Activated T-helper 1 cell treated with anti-CD3 and anti-CD28 coated beads, Interleukin-12 subunit alpha, Interleukin-12 subunit beta, Interleukin-2, Interleukin-4 antibody, amounts not matched to agents 30 ng/mL and 10 ng/mL and 1 ng/mL, durations not matched to agents 14 hours and 24 hours and 36 hours (primary cell): ENCODE data around the gene NANOS1. TPM values are rescaled to one million over a fixed set of nuclear protein-coding genes. Genes with fewer than 3 reads are reported as not detected.
"Not testable (repeated sequence)": the region's sequence is repeated elsewhere in the genome, so short reads cannot be mapped to it uniquely, and the experiment has no call there.

Source experiments
- DNase-seq: peaks from one replicate; pipeline ENCODE4 v3.0.0; 2021; ENCODE audit warnings: low spot score
- H3K27ac Mint-ChIP-seq: one replicate; pipeline ENCODE4 v1.8.0; 2021; ENCODE audit warnings: mild to moderate bottlenecking, mixed read lengths
- H3K27me3 Mint-ChIP-seq: one replicate; pipeline ENCODE4 v1.8.0; 2022; ENCODE audit warnings: mild to moderate bottlenecking, moderate library complexity, mixed read lengths; ENCODE audit not compliant: insufficient read depth
- H3K36me3 Mint-ChIP-seq: one replicate; pipeline ENCODE4 v1.8.0; 2021; ENCODE audit warnings: low read depth, mixed read lengths
- H3K4me1 Mint-ChIP-seq: one replicate; pipeline ENCODE4 v1.8.0; 2021; ENCODE audit warnings: low read depth, mixed read lengths
- H3K4me3 Mint-ChIP-seq: one replicate; pipeline ENCODE4 v1.8.0; 2021; ENCODE audit warnings: mild to moderate bottlenecking, moderate library complexity, mixed read lengths
- H3K9me3 Mint-ChIP-seq: one replicate; pipeline ENCODE4 v1.8.0; 2021; ENCODE audit warnings: mixed read lengths
- intact Hi-C: fragments of 100-400 bp; cut with micrococcal nuclease; formaldehyde crosslinking; loops from one replicate; pipeline ENCODE4 v1.15.1; 2024
- total RNA-seq: library from RNA; stranded (reverse); gene quantifications from 2 replicates; pipeline ENCODE4 v1.2.3, GENCODE V29; 2022

Gene NANOS1
- total RNA-seq, 1 donor from 2014 or later = 1.0 TPM

GRCh38 chr10:119025336-119025735, 4.2 kb upstream of the NANOS1 start:
- Mint-ChIP-seq H3K27ac (no peak overlapping the region), H3K36me3 (no peaks in the 10 kb centered on the region), H3K9me3 (no peaks in the 10 kb centered on the region), H3K4me3 (no peak overlapping the region), H3K4me1 (no peaks in the 10 kb centered on the region), H3K27me3 (peaks cover 15% of the 10 kb centered on the region)
- no peak for DNase-seq
- intact Hi-C loops = no loop called here

- H3K4me1 Mint-ChIP-seq = peaks cover 2% of the 10 kb centered on the region
- no peaks in the 10 kb centered on the region for H3K36me3 Mint-ChIP-seq
- intact Hi-C loops = no loop called here
- peaks cover 12% of the 10 kb centered on the region for H3K27me3 Mint-ChIP-seq
- DNase-seq = no peak
- no peaks in the 10 kb centered on the region for H3K9me3 Mint-ChIP-seq
- H3K4me3 Mint-ChIP-seq = no peak overlapping the region
- H3K27ac Mint-ChIP-seq = no peak overlapping the region
These were observed 3.7 kb upstream of the NANOS1 start for GRCh38 chr10:119025776-119026175.

- peaks cover 9% of the 10 kb centered on the region for H3K4me1 Mint-ChIP-seq
- H3K27ac Mint-ChIP-seq = no peak overlapping the region
- no peaks in the 10 kb centered on the region for H3K9me3 Mint-ChIP-seq
- H3K4me3 Mint-ChIP-seq = no peak overlapping the region
- intact Hi-C loops = no loop called here
- peaks cover 2% of the 10 kb centered on the region for H3K36me3 Mint-ChIP-seq
- H3K27me3 Mint-ChIP-seq = peaks cover 12% of the 10 kb centered on the region
- no peak for DNase-seq
These were observed 3.0 kb upstream of the NANOS1 start for GRCh38 chr10:119026301-119027110.

- H3K9me3 Mint-ChIP-seq, H3K27me3 Mint-ChIP-seq, H3K27ac Mint-ChIP-seq, intact Hi-C loops, DNase-seq: not testable (repeated sequence)
- peaks cover 13% of the 10 kb centered on the region for H3K36me3 Mint-ChIP-seq
- peak overlapping the region; percentile 76 for H3K4me3 Mint-ChIP-seq
- peaks cover 19% of the 10 kb centered on the region for H3K4me1 Mint-ChIP-seq
These were observed 1.0 kb upstream of the NANOS1 start for GRCh38 chr10:119028445-119028899.

- peaks cover 17% of the 10 kb centered on the region for H3K36me3 Mint-ChIP-seq
- H3K27ac Mint-ChIP-seq = no peak overlapping the region
- H3K9me3 Mint-ChIP-seq = no peaks in the 10 kb centered on the region
- peaks cover 19% of the 10 kb centered on the region for H3K4me1 Mint-ChIP-seq
- intact Hi-C loops = no loop called here
- DNase-seq = peak; percentile 78
- peaks cover 8% of the 10 kb centered on the region for H3K27me3 Mint-ChIP-seq
- peak overlapping the region; percentile 76 for H3K4me3 Mint-ChIP-seq
These were observed 458 bp upstream of the NANOS1 start for GRCh38 chr10:119028900-119029612.

GRCh38 chr10:119030421-119031250, 1.1 kb downstream of the NANOS1 start:
- Mint-ChIP-seq H3K27ac (peak overlapping the region; percentile 40), H3K27me3 (peaks cover 7% of the 10 kb centered on the region), H3K4me1 (peaks cover 25% of the 10 kb centered on the region), H3K36me3 (peaks cover 25% of the 10 kb centered on the region), H3K9me3 (no peaks in the 10 kb centered on the region), H3K4me3 (peak overlapping the region; percentile 73)
- intact Hi-C loops = loop anchor here (1.0 to 10.0 kb wide), 6 partner anchors 40 to 462 kb away; partner anchors contain the start of genes CACUL1, EIF3A and PRDX3
- peak; percentile 39 for DNase-seq

- H3K27ac Mint-ChIP-seq = no peak overlapping the region
- H3K4me3 Mint-ChIP-seq = peak overlapping the region; percentile 64
- peaks cover 29% of the 10 kb centered on the region for H3K36me3 Mint-ChIP-seq
- peaks cover 25% of the 10 kb centered on the region for H3K4me1 Mint-ChIP-seq
- intact Hi-C loops = loop anchor here (2.0 to 10.0 kb wide), 5 partner anchors 39 to 463 kb away; partner anchors contain the start of genes CACUL1 and PRDX3
- H3K27me3 Mint-ChIP-seq = peaks cover 7% of the 10 kb centered on the region
- no peak for DNase-seq
- no peaks in the 10 kb centered on the region for H3K9me3 Mint-ChIP-seq
These were observed 2.1 kb downstream of the NANOS1 start for GRCh38 chr10:119031496-119032059.

GRCh38 chr10:119039161-119039560, 9.6 kb downstream of the NANOS1 start:
- intact Hi-C loops = loop anchor here (10.0 kb wide), 1 partner anchor 284 kb away; the partner anchor contains the start of gene CACUL1
- H3K36me3 Mint-ChIP-seq = peaks cover 62% of the 10 kb centered on the region
- no peaks in the 10 kb centered on the region for H3K27me3 Mint-ChIP-seq
- peaks cover 12% of the 10 kb centered on the region for H3K4me1 Mint-ChIP-seq
- no peaks in the 10 kb centered on the region for H3K9me3 Mint-ChIP-seq
- H3K4me3 Mint-ChIP-seq = no peak overlapping the region
- no peak for DNase-seq
- no peak overlapping the region for H3K27ac Mint-ChIP-seq

GRCh38 chr10:119041326-119041725, 11.8 kb downstream of the NANOS1 start:
- intact Hi-C loops = no loop called here
- no peak for DNase-seq
- no peaks in the 10 kb centered on the region for H3K9me3 Mint-ChIP-seq
- no peaks in the 10 kb centered on the region for H3K27me3 Mint-ChIP-seq
- H3K4me3 Mint-ChIP-seq = no peak overlapping the region
- no peak overlapping the region for H3K27ac Mint-ChIP-seq
- peaks cover 66% of the 10 kb centered on the region for H3K36me3 Mint-ChIP-seq
- H3K4me1 Mint-ChIP-seq = peaks cover 15% of the 10 kb centered on the region

- H3K9me3 Mint-ChIP-seq = no peaks in the 10 kb centered on the region
- peaks cover 70% of the 10 kb centered on the region for H3K36me3 Mint-ChIP-seq
- peaks cover 19% of the 10 kb centered on the region for H3K4me1 Mint-ChIP-seq
- no peak for DNase-seq
- no peak overlapping the region for H3K4me3 Mint-ChIP-seq
- no peaks in the 10 kb centered on the region for H3K27me3 Mint-ChIP-seq
- intact Hi-C loops = no loop called here
- no peak overlapping the region for H3K27ac Mint-ChIP-seq
These were observed 12.7 kb downstream of the NANOS1 start for GRCh38 chr10:119042169-119042568.

GRCh38 chr10:119045561-119045960, 16.0 kb downstream of the NANOS1 start:
- Mint-ChIP-seq H3K36me3 (peaks cover 68% of the 10 kb centered on the region), H3K4me3 (no peak overlapping the region), H3K27ac (no peak overlapping the region), H3K9me3 (no peaks in the 10 kb centered on the region), H3K4me1 (peaks cover 29% of the 10 kb centered on the region), H3K27me3 (no peaks in the 10 kb centered on the region)
- intact Hi-C loops = no loop called here
- DNase-seq = no peak

- peaks cover 67% of the 10 kb centered on the region for H3K36me3 Mint-ChIP-seq
- intact Hi-C loops = no loop called here
These were observed 19.8 kb downstream of the NANOS1 start for GRCh38 chr10:119049361-119049760.

More at GRCh38 chr10:119049361-119049760, 19.8 kb downstream of the NANOS1 start:
- H3K4me3 Mint-ChIP-seq = no peak overlapping the region
- no peak overlapping the region for H3K27ac Mint-ChIP-seq
- no peak for DNase-seq
- H3K9me3 Mint-ChIP-seq = no peaks in the 10 kb centered on the region
- H3K4me1 Mint-ChIP-seq = peaks cover 42% of the 10 kb centered on the region
- H3K27me3 Mint-ChIP-seq = no peaks in the 10 kb centered on the region
